H1 (cell line): ENCODE data around the gene DMBX1. TPM values are rescaled to one million over a fixed set of nuclear protein-coding genes. Genes with fewer than 3 reads are reported as not detected.
A peak's percentile ranks its signal among the peaks of the same experiment; 100 is the strongest.

ENCODE experiments used
- CTCF ChIA-PET: fragments of 300-600 bp; sonication (Branson Sonifier 250); formaldehyde crosslinking; loops from one replicate; lab custom pipeline; 2021; ENCODE audit not compliant: partially characterized antibody; lab: Charles Lee
- POLR2A ChIA-PET: fragments of 300-600 bp; sonication (Branson Sonifier 250); formaldehyde crosslinking; loops from one replicate; lab custom pipeline; 2021; ENCODE audit warnings: inconsistent platforms; ENCODE audit not compliant: partially characterized antibody; lab: Charles Lee
- DNase-seq, 2 experiments: peaks; one replicate each; pipeline versions ENCODE4 v3.0.0 to v3.0.0-alpha.2; 2010 to 2022; ENCODE audit warnings: low spot score in 2 of 2, low read depth in 1 of 2, mixed read lengths in 1 of 2
- FAIRE-seq: peaks from 2 replicates; lab custom pipeline; 2011; peaks lifted over from hg19 to GRCh38; lab: Jason Lieb, UNC
- H2AFZ ChIP-seq: 2 replicates; pipeline ENCODE4 v1.8.1; 2012; ENCODE audit warnings: low read length, inconsistent platforms
- H2AK5ac ChIP-seq: 2 replicates; pipeline ENCODE4 v1.6.1; 2013; ENCODE audit warnings: low read depth, low read length
- H2BK120ac ChIP-seq: replicated peaks from 2 replicates; pipeline ENCODE3; 2013; ENCODE audit warnings: low read depth, low read length, inconsistent platforms
- H2BK12ac ChIP-seq: 2 replicates; pipeline ENCODE4 v1.6.1; 2013; ENCODE audit warnings: low read depth, low read length
- H2BK15ac ChIP-seq: 2 replicates; pipeline ENCODE4 v1.6.1; 2013; ENCODE audit warnings: low read length
- H2BK20ac ChIP-seq: 2 replicates; pipeline ENCODE4 v1.6.1; 2013; ENCODE audit warnings: low read length
- H2BK5ac ChIP-seq: 2 replicates; pipeline ENCODE4 v1.6.1; 2013; ENCODE audit warnings: low read depth, low read length
- H3K14ac ChIP-seq: 2 replicates; pipeline ENCODE4 v1.6.1; 2013; ENCODE audit warnings: inconsistent platforms; ENCODE audit not compliant: insufficient read length
- H3K18ac ChIP-seq: 2 replicates; pipeline ENCODE4 v1.6.1; 2013; ENCODE audit warnings: low read length; ENCODE audit errors: extremely low read depth
- H3K23ac ChIP-seq: 2 replicates; pipeline ENCODE4 v1.6.1; 2013; ENCODE audit warnings: inconsistent platforms; ENCODE audit not compliant: insufficient read length
- H3K23me2 ChIP-seq: 2 replicates; pipeline ENCODE4 v1.6.1; 2013; ENCODE audit warnings: low read depth, low read length
- H3K27ac ChIP-seq: 2 replicates; pipeline ENCODE4 v1.6.1; 2011; ENCODE audit warnings: low read depth, low read length, inconsistent platforms
- H3K27me3 ChIP-seq, 4 experiments: replicated peaks in 1 of 4; 1 replicate in 1 of 4; 2 replicates in 3 of 4; pipeline versions ENCODE4 v1.6.1 to v1.8.1; 2011 to 2013; ENCODE audit warnings: low read length in 3 of 4, mild to moderate bottlenecking in 3 of 4, inconsistent platforms in 2 of 4, mixed read lengths in 2 of 4, moderate library complexity in 1 of 4; ENCODE audit not compliant: control insufficient read depth in 3 of 4, insufficient read depth in 3 of 4; ENCODE audit errors: extremely low read depth in 1 of 4
- H3K36me3 ChIP-seq, 4 experiments: 2 replicates each; pipeline versions ENCODE4 v1.6.1 to v1.8.1; 2011 to 2013; ENCODE audit warnings: mild to moderate bottlenecking in 4 of 4, low read length in 3 of 4, moderate library complexity in 2 of 4, control low read depth in 1 of 4, inconsistent platforms in 1 of 4; ENCODE audit not compliant: insufficient read depth in 4 of 4, control insufficient read depth in 2 of 4
- H3K4ac ChIP-seq: replicated peaks from 2 replicates; pipeline ENCODE3; 2013; ENCODE audit warnings: low read length, low read depth, mixed read lengths, inconsistent platforms; ENCODE audit not compliant: insufficient read length
- H3K4me1 ChIP-seq, 4 experiments: replicated peaks in 1 of 4; 1 replicate in 1 of 4; 2 replicates in 3 of 4; pipeline versions ENCODE4 v1.6.1 to v1.8.1; 2011 to 2013; ENCODE audit warnings: low read length in 3 of 4, inconsistent platforms in 2 of 4, mixed read lengths in 1 of 4; ENCODE audit not compliant: insufficient read depth in 4 of 4, control insufficient read depth in 3 of 4
- H3K4me2 ChIP-seq, 2 experiments: 2 replicates each; pipeline versions ENCODE4 v1.6.1 to v1.8.1; 2011 to 2013; ENCODE audit warnings: low read depth in 2 of 2, low read length in 2 of 2, control low read depth in 1 of 2, inconsistent platforms in 1 of 2, mild to moderate bottlenecking in 1 of 2; ENCODE audit not compliant: insufficient read depth in 1 of 2
- H3K4me3 ChIP-seq, 4 experiments: fragments of 200-600, 300-600 bp in 1 of 4; sonication (generic), shearing (Covaris generic), sonication (Bioruptor Twin) in 1 of 4; 2 replicates each; pipeline versions ENCODE4 v1.5.1 to v1.8.1; 2011 to 2016; ENCODE audit warnings: low read length in 4 of 4, low read depth in 3 of 4, control low read depth in 2 of 4, inconsistent platforms in 2 of 4, mild to moderate bottlenecking in 2 of 4, mixed read lengths in 1 of 4, moderate library complexity in 1 of 4; ENCODE audit not compliant: insufficient read depth in 2 of 4; ENCODE audit errors: extremely low read depth in 1 of 4
- H3K56ac ChIP-seq: replicated peaks from 2 replicates; pipeline ENCODE3; 2013; ENCODE audit warnings: low read depth, mild to moderate bottlenecking, mixed read lengths, low read length, inconsistent platforms; ENCODE audit not compliant: insufficient read length
- H3K79me1 ChIP-seq: 2 replicates; pipeline ENCODE4 v1.6.1; 2013; ENCODE audit warnings: low read depth, low read length, control low read depth
- H3K79me2 ChIP-seq, 2 experiments: 2 replicates each; pipeline versions ENCODE4 v1.6.1 to v1.8.1; 2012 to 2013; ENCODE audit warnings: low read length in 2 of 2, mild to moderate bottlenecking in 2 of 2, inconsistent platforms in 1 of 2; ENCODE audit not compliant: insufficient read depth in 2 of 2, control insufficient read depth in 1 of 2
- H3K9ac ChIP-seq, 4 experiments: replicated peaks in 1 of 4; 1 replicate in 1 of 4; 2 replicates in 3 of 4; pipeline versions ENCODE4 v1.6.1 to v1.8.1; 2011 to 2013; ENCODE audit warnings: low read depth in 3 of 4, low read length in 3 of 4, control low read depth in 2 of 4, mild to moderate bottlenecking in 2 of 4, moderate library complexity in 2 of 4, inconsistent platforms in 1 of 4; ENCODE audit errors: extremely low read depth in 1 of 4
- H3K9me3 ChIP-seq, 2 experiments: 2 replicates each; pipeline versions ENCODE4 v1.6.1 to v1.8.1; 2012 to 2013; ENCODE audit warnings: mild to moderate bottlenecking in 2 of 2, moderate library complexity in 2 of 2, control low read depth in 1 of 2, inconsistent platforms in 1 of 2, low read depth in 1 of 2, low read length in 1 of 2, mixed read lengths in 1 of 2; ENCODE audit not compliant: insufficient read depth in 2 of 2
- H4K20me1 ChIP-seq, 2 experiments: replicated peaks in 1 of 2; 2 replicates each; pipeline versions ENCODE3 to v1.8.1; 2011 to 2013; ENCODE audit warnings: inconsistent platforms in 2 of 2, low read length in 2 of 2, mild to moderate bottlenecking in 1 of 2; ENCODE audit not compliant: insufficient read depth in 2 of 2, control insufficient read depth in 1 of 2
- H4K5ac ChIP-seq: 2 replicates; pipeline ENCODE4 v1.6.1; 2013; ENCODE audit warnings: low read length, low read depth, mixed read lengths, inconsistent platforms; ENCODE audit not compliant: insufficient read length
- H4K8ac ChIP-seq: 2 replicates; pipeline ENCODE4 v1.8.0; 2013; ENCODE audit warnings: mild to moderate bottlenecking, moderate library complexity, low read length, inconsistent platforms; ENCODE audit not compliant: insufficient read depth; ENCODE audit errors: extremely low read depth
- H4K91ac ChIP-seq: replicated peaks from 2 replicates; pipeline ENCODE3; 2013; ENCODE audit warnings: low read length, mixed read lengths, inconsistent platforms; ENCODE audit not compliant: insufficient read length
- EZH2 ChIP-seq: fragments of 200-600 bp; sonication (generic); IDR thresholded peaks from 2 replicates; pipeline ENCODE4 v1.7.1; 2012; ENCODE audit warnings: low read depth, mild to moderate bottlenecking, moderate library complexity, low read length, inconsistent platforms; ENCODE audit not compliant: severe bottlenecking
- HDAC2 ChIP-seq, 2 experiments: fragments of 300-600 bp in 1 of 2; sonication (generic) in 1 of 2; IDR thresholded peaks; 2 replicates each; pipeline ENCODE4 v1.6.1; 2011 to 2012; ENCODE audit warnings: low read depth in 2 of 2, low read length in 2 of 2, mild to moderate bottlenecking in 2 of 2, moderate library complexity in 2 of 2, borderline replicate concordance in 1 of 2, inconsistent platforms in 1 of 2
- PHF8 ChIP-seq: fragments of 200-600 bp; sonication (generic); conservative IDR thresholded peaks from 2 replicates; pipeline ENCODE4 v1.7.1; 2012; ENCODE audit warnings: low read depth, mild to moderate bottlenecking, inconsistent platforms, low read length, moderate library complexity
- RBBP5 ChIP-seq: IDR thresholded peaks from 2 replicates; pipeline ENCODE4 v1.7.1; 2012; ENCODE audit warnings: low read depth, mild to moderate bottlenecking, inconsistent platforms, low read length, moderate library complexity, borderline replicate concordance
- SRF ChIP-seq: IDR thresholded peaks from 2 replicates; pipeline ENCODE4 v1.6.1; 2011; ENCODE audit warnings: mild to moderate bottlenecking, low read depth, low read length, moderate library complexity
- SUZ12 ChIP-seq: fragments of 200-600 bp; sonication (generic); IDR thresholded peaks from 2 replicates; pipeline ENCODE4 v1.6.1; 2012; ENCODE audit warnings: mild to moderate bottlenecking, inconsistent platforms, low read length, moderate library complexity, mixed read lengths
- WGBS, 2 experiments: shearing (Covaris generic) in 1 of 2; methylation state at CpG; one replicate each; pipeline versions ENCODE4 v1.1.6 to v1.1.7; 2013 to 2015; ENCODE audit warnings: low lambda C conversion rate in 2 of 2, mixed read lengths in 2 of 2, inconsistent platforms in 1 of 2, low coverage in 1 of 2, missing lambda C conversion rate in 1 of 2; ENCODE audit not compliant: insufficient replicate concordance in 2 of 2, insufficient coverage in 1 of 2, insufficient read length in 1 of 2; ENCODE audit errors: extremely low coverage in 1 of 2, missing lambda C conversion rate in 1 of 2; 5-methylcytosine and 5-hydroxymethylcytosine counted together
- polyA plus RNA-seq, 7 experiments: library from polyadenylated mRNA; depleted of rRNA in 3 of 7; stranded (reverse) in 5 of 7; unstranded in 2 of 7; fragments of >200 nt in 5 of 7; fragments of 200-250 nt in 2 of 7; gene quantifications; 1 replicate in 5 of 7; 2 replicates in 1 of 7; 4 replicates in 1 of 7; pipeline versions ENCODE4 v1.2.1 to v1.2.3, GENCODE V29; 2011 to 2013; ENCODE audit warnings: missing spikeins in 2 of 7, mixed read lengths in 2 of 7
- total RNA-seq: library from RNA; stranded (reverse); fragmentation: NEBNext Ultra II Directional; extraction: Animal tissue kit (Norgen Biotek cat#: 25700); gene quantifications from 2 replicates; pipeline ENCODE4 v1.2.1, GENCODE V29; 2021

DMBX1 gene
- total and polyA plus RNA-seq, 2 of the 8 experiments (the other 6 are each of a cell fraction or from before 2014, with no cell fraction given): 0.23 to 0.30 TPM

DNA sequence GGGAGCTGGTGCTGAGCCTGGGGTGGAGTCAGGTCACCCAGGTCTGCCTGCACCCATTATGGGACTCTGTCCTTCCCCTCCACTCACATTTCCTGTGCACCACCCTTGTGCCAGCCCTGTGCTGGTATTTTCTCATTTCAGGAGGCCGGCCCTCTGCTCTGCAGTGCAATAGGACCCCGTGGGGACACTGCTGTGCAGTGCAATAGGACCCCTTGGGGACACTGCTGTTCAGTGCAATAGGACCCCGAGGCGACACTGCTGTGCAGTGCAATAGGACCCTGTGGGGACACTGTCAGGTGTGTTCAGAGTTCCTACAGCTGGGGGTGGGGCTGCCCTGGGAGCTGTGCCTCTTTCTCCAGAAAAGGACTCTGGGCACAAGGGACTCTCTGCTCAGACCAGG is 36.2 kb upstream of the DMBX1 start:
- Histone ChIP-seq H2BK20ac (peak overlapping the region; percentile 32; the same call in 1 of the 2 replicates), H3K18ac (0 out of 2 replicates have a peak overlapping the region, but pooled peaks have one; percentile 13), H3K9me3 (no peaks in the 10 kb centered on the region), H3K9ac (no peak overlapping the region), H3K4me1 (peaks cover 0 to 21% (median 11%) of the 10 kb centered on the region in 4 experiments; a peak in 6 of 7 replicates), H4K20me1 (peaks cover 0 to 2% of the 10 kb centered on the region in 2 experiments), H3K4me3 (no peak overlapping the region), H3K56ac (no peak overlapping the region), H2BK15ac (no peak overlapping the region), H2BK12ac (no peak overlapping the region; the same call in 1 of the 2 replicates), H2AK5ac (no peak overlapping the region), H2BK5ac (no peak overlapping the region), H3K23me2 (peaks cover 7% of the 10 kb centered on the region), H2BK120ac (no peak overlapping the region), H3K14ac (no peak overlapping the region), H3K79me1 (no peaks in the 10 kb centered on the region), H3K23ac (no peak overlapping the region), H2AFZ (no peak overlapping the region), H4K91ac (no peak overlapping the region), H3K27ac (no peak overlapping the region), H3K4me2 (peak overlapping the region; percentile 36 to 42; a peak in 2 of 4 replicates), H3K36me3 (no peaks in the 10 kb centered on the region), H4K5ac (no peak overlapping the region), H3K27me3 (peaks cover 48 to 78% (median 69%) of the 10 kb centered on the region in 4 experiments), H3K4ac (no peak overlapping the region), H3K79me2 (no peaks in the 10 kb centered on the region), H4K8ac (no peak overlapping the region)
- ChIA-PET CTCF (interaction anchor here (0.7 to 20.4 kb wide), 24 partner anchors 8 to 94 kb away, joined by 3 to 497 read pairs (median 3); no protein-coding TSS in a partner anchor), POLR2A (interaction anchor here (1.2 to 1.9 kb wide), 6 partner anchors 8 to 69 kb away, joined by 3 to 7 read pairs (median 4); no protein-coding TSS in a partner anchor)
- no peak for FAIRE-seq
- 79% methylated on average over 4 of the region's 4 CpGs; no CpG with 5 or more reads in 1 of the 2 experiments for WGBS, 2 experiments
- no peak for TF ChIP-seq RBBP5
- no peak for TF ChIP-seq EZH2
- TF ChIP-seq SRF: no peak
- TF ChIP-seq SUZ12: 0 out of 2 replicates have a peak, but pooled peaks have one; percentile 1
- no peak for TF ChIP-seq PHF8
- TF ChIP-seq HDAC2 (IDR thresholded peaks at IDR 0.05; ENCODE audit: borderline replicate concordance in 1 of 2, low read depth in 2 of 2, low read length in 2 of 2): no peak
- DNase-seq: no peak
